OCI-LY3 (cell line): ENCODE data around the gene ZNF385A.

Experiments used
- CTCF ChIP-seq: fragments of 200-600, 300-600 bp; sonication (generic); IDR thresholded peaks from 2 replicates; pipeline ENCODE4 v1.5.1; 2014; ENCODE audit warnings: antibody characterized with exemption, low read length, low read depth
- EZH2phosphoT487 ChIP-seq: fragments of 200-600 bp; shearing (Covaris generic); IDR thresholded peaks from 2 replicates; pipeline ENCODE4 v1.6.1; 2018; ENCODE audit warnings: antibody characterized with exemption, mixed run types, low read depth

GRCh38 chr12:54337854-54338650 is 46.5 kb downstream of the ZNF385A start:
- TF ChIP-seq CTCF (no peak), EZH2phosphoT487 (no peak)
